Glutamatergic neuron (in vitro differentiated cells): ENCODE results near the gene ZNF534. TPM values are rescaled to one million over a fixed set of nuclear protein-coding genes. Genes with fewer than 3 reads are reported as not detected.

Experiments
- total RNA-seq: library from RNA; stranded (reverse); fragmentation: NEBNext Ultra II Directional; extraction: Animal tissue kit (Norgen Biotek cat#: 25700); gene quantifications from one replicate; pipeline ENCODE4 v1.2.1, GENCODE V29; 2021; ENCODE audit not compliant: unreplicated experiment

The ZNF534 gene
- total RNA-seq, 1 donor from 2014 or later = not detected

Other genes starting within 250 kb of the ZNF534 start
- gene PPP2R1A, start 239.1 kb upstream of the ZNF534 start, total RNA-seq = 311 TPM
- gene ZNF766, start 159.6 kb upstream of the ZNF534 start, total RNA-seq = 29.9 TPM
- gene ZNF480, start 132.0 kb upstream of the ZNF534 start, total RNA-seq = 21.8 TPM
- gene ZNF610, start 92.9 kb upstream of the ZNF534 start, total RNA-seq = 11.6 TPM
- 24.5 TPM for gene ZNF880, start 59.2 kb upstream of the ZNF534 start, total RNA-seq
- 48.7 TPM for gene ZNF528, start 31.3 kb upstream of the ZNF534 start, total RNA-seq
- gene ZNF578, start 24.4 kb downstream of the ZNF534 start, total RNA-seq = 4.1 TPM
- gene ZNF808, start 98.5 kb downstream of the ZNF534 start, total RNA-seq = 32.6 TPM
- gene ZNF701, start 141.1 kb downstream of the ZNF534 start, total RNA-seq = 22.8 TPM
- gene ZNF83, start 209.2 kb downstream of the ZNF534 start, total RNA-seq = 62.3 TPM